Activated CD4-positive, alpha-beta T cell treated with anti-CD3 and anti-CD28 coated beads, Interleukin-2, amount 10 ng/mL, durations not matched to agents 7 days and 5 days (primary cell): ENCODE results near the gene NUP93. TPM values are rescaled to one million over a fixed set of nuclear protein-coding genes. Genes with fewer than 3 reads are reported as not detected.

Source experiments
- CTCF ChIA-PET: fragments of 350-600 bp; sonication (Branson Sonifier 250); formaldehyde crosslinking; loops from one replicate; lab custom pipeline; 2021; ENCODE audit warnings: antibody characterized with exemption; lab: Charles Lee
- POLR2A ChIA-PET: fragments of 350-600 bp; sonication (Branson Sonifier 250); formaldehyde crosslinking; loops from one replicate; lab custom pipeline; 2021; ENCODE audit warnings: antibody characterized with exemption; lab: Charles Lee
- DNase-seq: peaks from one replicate; pipeline ENCODE4 v3.0.0-alpha.2; 2020
- H3K27ac Mint-ChIP-seq: one replicate; pipeline ENCODE4 v1.8.0; 2021; ENCODE audit warnings: mild to moderate bottlenecking, moderate library complexity, mixed read lengths
- H3K27me3 Mint-ChIP-seq: one replicate; pipeline ENCODE4 v1.8.0; 2021; ENCODE audit warnings: mixed read lengths
- H3K36me3 Mint-ChIP-seq: one replicate; pipeline ENCODE4 v1.8.0; 2021; ENCODE audit warnings: low read depth, mixed read lengths
- H3K4me1 Mint-ChIP-seq: one replicate; pipeline ENCODE4 v1.8.0; 2021; ENCODE audit warnings: mixed read lengths
- H3K4me3 Mint-ChIP-seq: one replicate; pipeline ENCODE4 v1.8.0; 2021; ENCODE audit warnings: mild to moderate bottlenecking, moderate library complexity, mixed read lengths
- H3K9me3 Mint-ChIP-seq: one replicate; pipeline ENCODE4 v1.8.0; 2021; ENCODE audit warnings: mixed read lengths
- total RNA-seq, 2 experiments: library from RNA; stranded (reverse); gene quantifications; one replicate each; pipeline ENCODE4 v1.2.3, GENCODE V29; 2021

Gene NUP93
- total RNA-seq, 2 experiments from 2014 or later = 85.0 to 85.9 TPM

DNA sequence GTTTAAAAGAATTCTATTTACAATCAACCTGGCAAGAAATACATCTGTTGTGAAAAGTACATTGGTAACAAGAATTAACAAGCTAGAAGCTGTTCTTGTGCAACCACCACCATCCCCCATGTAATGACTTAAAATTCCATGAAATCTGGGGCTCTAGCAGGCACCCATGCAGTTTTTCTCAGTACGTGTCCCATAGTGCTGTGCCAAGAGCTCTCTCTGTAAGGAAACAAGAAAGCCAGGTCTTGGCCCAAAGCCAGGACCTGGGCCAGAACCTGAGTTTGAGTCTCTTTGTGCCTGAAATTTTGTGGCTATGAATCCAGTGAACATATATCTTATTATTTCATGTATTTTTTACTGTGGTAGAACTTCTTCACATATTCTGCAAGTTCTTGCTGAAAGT is 46.6 kb downstream of the NUP93 start:
- peaks cover 37% of the 10 kb centered on the region for H3K4me1 Mint-ChIP-seq
- no peaks in the 10 kb centered on the region for H3K27me3 Mint-ChIP-seq
- POLR2A ChIA-PET = no interaction called here

GRCh38 chr16:56777001-56777400 is 47.1 kb downstream of the NUP93 start:
- Mint-ChIP-seq H3K9me3 (no peaks in the 10 kb centered on the region), H3K4me3 (no peak overlapping the region), H3K36me3 (peaks cover 5% of the 10 kb centered on the region), H3K27ac (no peak overlapping the region), H3K27me3 (no peaks in the 10 kb centered on the region), H3K4me1 (peaks cover 36% of the 10 kb centered on the region)
- POLR2A ChIA-PET = no interaction called here
- no peak for DNase-seq
- CTCF ChIA-PET = interaction anchor here (1.0 kb wide), 1 partner anchor 21 kb away, joined by 3 read pairs; no protein-coding TSS in a partner anchor

More for the DNA sequence above, 46.6 kb downstream of the NUP93 start:
- no peak overlapping the region for H3K4me3 Mint-ChIP-seq
- peaks cover 5% of the 10 kb centered on the region for H3K36me3 Mint-ChIP-seq
- CTCF ChIA-PET = no interaction called here
- no peak overlapping the region for H3K27ac Mint-ChIP-seq
- no peaks in the 10 kb centered on the region for H3K9me3 Mint-ChIP-seq
- DNase-seq = no peak

DNA sequence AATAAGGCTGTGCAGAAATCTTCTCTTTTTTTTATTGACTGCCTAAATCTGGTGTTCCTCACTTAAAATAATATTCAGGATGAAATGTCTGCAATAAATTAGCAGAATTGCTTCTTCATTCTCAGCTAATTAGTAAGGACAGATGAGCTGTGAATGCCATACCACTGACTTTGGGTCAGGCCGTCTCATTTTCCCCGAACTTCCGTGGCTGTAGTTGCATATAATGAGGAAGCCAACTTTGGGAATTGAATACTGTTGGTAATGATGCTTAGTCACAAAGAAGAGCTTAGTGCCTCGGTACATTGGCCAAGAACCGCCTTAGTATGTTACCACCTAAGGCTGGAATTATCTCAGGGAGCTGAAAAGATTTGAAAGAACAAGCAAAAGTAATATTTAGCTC is 47.6 kb downstream of the NUP93 start:
- no peak overlapping the region for H3K27ac Mint-ChIP-seq
- no peak overlapping the region for H3K4me3 Mint-ChIP-seq
- peaks cover 32% of the 10 kb centered on the region for H3K4me1 Mint-ChIP-seq
- ChIA-PET CTCF (interaction anchor here (1.0 to 1.7 kb wide), 2 partner anchors 8 to 21 kb away, joined by 3 to 5 read pairs; no protein-coding TSS in a partner anchor), POLR2A (no interaction called here)
- no peak for DNase-seq
- H3K9me3 Mint-ChIP-seq = no peaks in the 10 kb centered on the region
- peaks cover 5% of the 10 kb centered on the region for H3K36me3 Mint-ChIP-seq
- H3K27me3 Mint-ChIP-seq = no peaks in the 10 kb centered on the region

DNA sequence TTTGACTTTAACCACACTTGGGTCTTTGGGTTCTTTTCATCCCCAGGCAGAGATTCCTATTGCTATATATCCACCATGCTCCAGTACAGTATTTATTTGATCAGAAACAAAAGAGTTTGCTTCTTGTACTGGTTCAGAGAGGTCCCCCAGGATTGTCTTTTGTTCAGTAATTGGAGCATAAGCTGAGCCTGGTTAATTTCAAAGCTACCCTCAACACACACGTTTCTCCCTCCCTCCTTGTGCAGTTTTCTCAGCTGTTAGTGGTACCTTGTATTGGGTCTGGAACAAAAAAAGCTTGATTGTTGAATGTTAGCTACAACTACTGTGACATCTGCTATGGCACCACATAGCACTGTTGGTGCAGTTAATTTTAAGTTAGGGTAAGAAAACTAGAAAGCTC is 50.0 kb downstream of the NUP93 start:
- Mint-ChIP-seq H3K27ac (no peak overlapping the region), H3K27me3 (no peaks in the 10 kb centered on the region), H3K4me1 (peaks cover 29% of the 10 kb centered on the region), H3K4me3 (no peak overlapping the region), H3K36me3 (peaks cover 5% of the 10 kb centered on the region), H3K9me3 (no peaks in the 10 kb centered on the region)
- ChIA-PET CTCF (interaction anchor here (1.6 kb wide), 1 partner anchor 13 kb away, joined by 6 read pairs; no protein-coding TSS in a partner anchor), POLR2A (no interaction called here)
- DNase-seq = no peak

DNA sequence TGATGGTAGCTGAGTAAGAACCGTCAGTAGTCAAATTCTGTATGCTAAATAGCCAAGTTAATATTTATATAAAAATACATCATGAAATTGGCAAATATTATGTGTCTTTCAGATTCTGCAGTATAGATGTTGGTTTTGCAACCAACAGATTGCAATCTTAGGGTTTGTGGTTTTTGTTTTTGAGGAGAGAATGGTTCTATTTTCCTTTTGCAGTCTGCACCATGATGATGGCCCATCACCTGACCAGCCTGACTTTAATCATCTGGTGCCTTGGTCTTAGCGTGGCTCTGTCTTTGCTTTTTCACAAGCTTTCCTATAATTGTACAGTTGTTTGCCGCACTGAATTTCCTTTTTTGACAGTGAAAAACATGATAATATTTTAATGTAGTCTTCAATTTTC is 50.7 kb downstream of the NUP93 start:
- peaks cover 29% of the 10 kb centered on the region for H3K4me1 Mint-ChIP-seq
- peak overlapping the region; percentile 6 for H3K4me3 Mint-ChIP-seq
- ChIA-PET CTCF (interaction anchor here (1.0 to 1.6 kb wide), 2 partner anchors 12 to 219 kb away, joined by 3 to 6 read pairs; no protein-coding TSS in a partner anchor), POLR2A (no interaction called here)
- peak; percentile 32 for DNase-seq
- H3K27me3 Mint-ChIP-seq = no peaks in the 10 kb centered on the region
- no peak overlapping the region for H3K27ac Mint-ChIP-seq
- H3K36me3 Mint-ChIP-seq = peaks cover 5% of the 10 kb centered on the region
- no peaks in the 10 kb centered on the region for H3K9me3 Mint-ChIP-seq

DNA sequence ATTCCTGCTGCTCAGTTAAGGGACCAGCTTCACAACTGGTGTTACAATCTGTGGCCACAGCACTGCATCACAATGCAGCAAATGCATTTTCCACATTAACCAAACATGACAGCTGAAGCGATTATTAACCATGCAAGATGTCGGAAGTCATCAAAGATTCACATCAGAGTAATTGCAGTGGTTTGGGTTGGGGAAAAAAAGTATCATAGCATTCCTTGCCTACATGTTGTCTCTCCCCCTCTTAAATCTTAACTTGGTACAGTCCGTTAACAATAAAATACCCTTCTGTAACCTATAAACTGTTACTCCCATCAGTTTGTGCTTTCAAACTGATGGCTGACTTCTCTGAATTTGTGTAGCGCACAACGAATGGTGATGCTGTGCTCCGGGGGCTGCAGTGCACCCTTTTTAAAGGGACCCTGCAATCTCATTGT is 51.6 kb downstream of the NUP93 start:
- Mint-ChIP-seq H3K27ac (no peak overlapping the region), H3K36me3 (peaks cover 5% of the 10 kb centered on the region), H3K9me3 (no peaks in the 10 kb centered on the region), H3K4me3 (no peak overlapping the region), H3K27me3 (no peaks in the 10 kb centered on the region), H3K4me1 (peaks cover 29% of the 10 kb centered on the region)
- ChIA-PET CTCF (interaction anchor here (1.6 kb wide), 1 partner anchor 11 kb away, joined by 6 read pairs; no protein-coding TSS in a partner anchor), POLR2A (no interaction called here)
- no peak for DNase-seq

DNA sequence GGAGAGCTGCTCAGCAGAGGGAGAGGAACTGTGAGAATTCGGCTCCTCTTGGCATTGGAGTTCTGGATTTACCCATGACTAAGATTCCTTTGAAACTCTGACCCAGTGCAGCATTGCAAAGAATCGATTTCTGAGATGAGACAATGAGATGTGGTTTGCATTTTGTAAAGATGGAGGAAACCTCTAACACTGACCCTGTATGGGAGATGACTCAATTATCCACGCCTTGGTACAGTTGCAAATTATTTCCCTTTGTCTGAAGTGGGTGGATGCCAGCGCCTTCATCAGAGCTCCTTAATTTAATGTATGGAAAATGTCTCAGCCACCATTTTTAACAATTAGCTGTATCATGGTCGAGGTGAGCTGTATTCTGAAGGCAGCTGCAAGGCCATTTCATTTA is 53.4 kb downstream of the NUP93 start:
- H3K27me3 Mint-ChIP-seq = no peaks in the 10 kb centered on the region
- CTCF ChIA-PET = interaction anchor here (1.0 kb wide), 1 partner anchor 237 kb away, joined by 3 read pairs; no protein-coding TSS in a partner anchor
- DNase-seq = no peak
- POLR2A ChIA-PET = no interaction called here
- H3K27ac Mint-ChIP-seq = no peak overlapping the region
- H3K9me3 Mint-ChIP-seq = no peaks in the 10 kb centered on the region
- no peak overlapping the region for H3K4me3 Mint-ChIP-seq
- H3K36me3 Mint-ChIP-seq = peaks cover under 1% of the 10 kb centered on the region
- peaks cover 29% of the 10 kb centered on the region for H3K4me1 Mint-ChIP-seq

DNA sequence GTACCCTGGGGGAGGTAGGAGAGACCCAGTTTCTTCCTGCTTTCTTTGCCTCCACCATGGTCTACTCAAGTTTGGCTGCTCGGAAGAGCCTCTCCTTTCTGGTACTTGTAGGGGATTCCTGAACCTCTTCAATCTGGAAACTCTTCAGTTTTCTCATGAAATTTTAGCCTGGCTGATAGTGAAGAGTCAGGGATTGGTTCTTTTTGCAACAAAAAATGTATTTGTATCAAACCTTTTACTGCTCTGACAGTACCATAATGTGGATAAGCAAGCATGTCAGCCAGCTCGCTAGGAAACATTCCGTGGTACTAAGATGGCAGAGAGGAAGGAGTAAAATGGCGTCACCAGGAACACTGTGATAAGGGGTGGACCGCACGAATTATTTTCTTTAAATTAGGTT is 55.4 kb downstream of the NUP93 start:
- H3K4me1 Mint-ChIP-seq = peaks cover 22% of the 10 kb centered on the region
- H3K27me3 Mint-ChIP-seq = no peaks in the 10 kb centered on the region
- H3K27ac Mint-ChIP-seq = no peak overlapping the region
- ChIA-PET POLR2A (no interaction called here), CTCF (interaction anchor here (1.1 kb wide), 1 partner anchor 21 kb away, joined by 3 read pairs; no protein-coding TSS in a partner anchor)
- H3K4me3 Mint-ChIP-seq = no peak overlapping the region
- DNase-seq = no peak
- H3K36me3 Mint-ChIP-seq = no peaks in the 10 kb centered on the region
- no peaks in the 10 kb centered on the region for H3K9me3 Mint-ChIP-seq

DNA sequence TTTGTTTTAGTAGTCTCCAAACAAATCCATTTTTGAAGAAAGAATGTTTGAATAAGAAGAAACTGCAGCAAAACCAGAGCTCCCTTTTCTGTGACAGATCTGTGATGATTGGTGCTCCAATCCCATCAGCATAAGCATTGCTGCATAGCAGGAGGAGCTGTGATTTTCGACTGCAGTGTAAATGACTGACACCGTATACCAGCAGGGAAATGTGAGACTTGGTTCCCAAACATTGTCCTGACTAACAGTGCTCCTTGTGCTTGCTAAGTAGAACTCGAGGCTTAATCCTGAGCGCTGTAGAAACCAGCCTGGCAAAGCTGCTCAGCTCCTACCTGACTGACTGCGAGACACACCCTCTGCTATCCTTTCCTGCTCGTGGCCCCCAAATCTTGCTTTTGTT is 57.2 kb downstream of the NUP93 start:
- Mint-ChIP-seq H3K4me1 (peaks cover 7% of the 10 kb centered on the region), H3K4me3 (no peak overlapping the region), H3K27ac (no peak overlapping the region), H3K27me3 (no peaks in the 10 kb centered on the region), H3K36me3 (no peaks in the 10 kb centered on the region), H3K9me3 (no peaks in the 10 kb centered on the region)
- ChIA-PET POLR2A (no interaction called here), CTCF (interaction anchor here (0.7 to 1.0 kb wide), 2 partner anchors 92 to 164 kb away, joined by 3 read pairs; no protein-coding TSS in a partner anchor)
- no peak for DNase-seq

DNA sequence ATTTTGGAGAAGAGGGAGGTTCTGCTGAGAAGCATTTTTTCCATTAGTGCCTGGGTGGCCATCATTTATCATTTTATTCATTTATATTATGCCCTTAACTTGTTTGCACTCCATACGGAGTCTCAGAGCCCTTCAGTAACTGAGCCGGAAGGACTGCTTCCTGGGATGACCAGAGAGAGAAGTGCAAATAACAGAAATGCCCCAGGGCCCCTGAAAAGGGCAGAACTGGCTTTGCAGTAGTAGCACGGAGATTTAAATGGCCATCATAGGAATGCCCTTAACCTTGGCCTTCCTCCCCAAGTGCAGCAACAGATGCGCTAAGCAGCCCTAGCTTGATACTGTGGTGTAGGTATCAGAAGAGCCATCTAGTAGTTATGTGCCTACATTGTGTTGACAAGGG is 58.5 kb downstream of the NUP93 start:
- CTCF ChIA-PET = interaction anchor here (0.6 kb wide), 1 partner anchor 64 kb away, joined by 3 read pairs; no protein-coding TSS in a partner anchor
- Mint-ChIP-seq H3K36me3 (no peaks in the 10 kb centered on the region), H3K4me1 (peaks cover 3% of the 10 kb centered on the region), H3K4me3 (no peak overlapping the region), H3K27me3 (no peaks in the 10 kb centered on the region), H3K27ac (no peak overlapping the region), H3K9me3 (no peaks in the 10 kb centered on the region)
- POLR2A ChIA-PET = no interaction called here
- DNase-seq = no peak

DNA sequence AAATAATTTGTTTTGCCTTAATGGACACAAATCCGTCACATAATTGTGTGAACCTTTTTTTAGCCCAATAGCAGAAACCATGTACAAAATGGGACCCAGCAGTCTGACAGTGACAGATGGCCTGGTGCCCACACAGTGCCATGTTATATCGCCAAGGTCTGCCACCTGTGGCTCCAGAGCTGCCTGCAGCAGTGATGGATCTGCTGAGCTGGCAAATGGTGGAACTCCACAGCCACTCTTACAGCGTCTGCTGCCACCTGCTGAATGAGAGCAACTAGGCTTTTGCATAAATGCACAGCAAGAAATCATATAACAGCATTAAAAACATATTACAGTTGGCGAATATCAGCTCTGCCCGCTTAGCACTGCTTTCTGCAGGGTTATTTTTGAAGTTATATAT is 59.4 kb downstream of the NUP93 start:
- H3K9me3 Mint-ChIP-seq = no peaks in the 10 kb centered on the region
- peak; percentile 55 for DNase-seq
- H3K27me3 Mint-ChIP-seq = no peaks in the 10 kb centered on the region
- H3K4me3 Mint-ChIP-seq = no peak overlapping the region
- POLR2A ChIA-PET = no interaction called here
- H3K27ac Mint-ChIP-seq = no peak overlapping the region
- H3K4me1 Mint-ChIP-seq = peaks cover 2% of the 10 kb centered on the region
- CTCF ChIA-PET = interaction anchor here (0.5 to 1.0 kb wide), 5 partner anchors 25 to 241 kb away, joined by 3 to 4 read pairs (median 4); no protein-coding TSS in a partner anchor
- no peaks in the 10 kb centered on the region for H3K36me3 Mint-ChIP-seq

GRCh38 chr16:56792967-56793366 is 63.0 kb downstream of the NUP93 start:
- H3K36me3 Mint-ChIP-seq = no peaks in the 10 kb centered on the region
- no peaks in the 10 kb centered on the region for H3K27me3 Mint-ChIP-seq
- ChIA-PET CTCF (interaction anchor here (0.8 to 1.7 kb wide), 5 partner anchors 8 to 172 kb away, joined by 3 to 6 read pairs (median 4); no protein-coding TSS in a partner anchor), POLR2A (no interaction called here)
- H3K27ac Mint-ChIP-seq = no peak overlapping the region
- DNase-seq = no peak
- H3K9me3 Mint-ChIP-seq = no peaks in the 10 kb centered on the region
- no peak overlapping the region for H3K4me3 Mint-ChIP-seq
- peaks cover 2% of the 10 kb centered on the region for H3K4me1 Mint-ChIP-seq

DNA sequence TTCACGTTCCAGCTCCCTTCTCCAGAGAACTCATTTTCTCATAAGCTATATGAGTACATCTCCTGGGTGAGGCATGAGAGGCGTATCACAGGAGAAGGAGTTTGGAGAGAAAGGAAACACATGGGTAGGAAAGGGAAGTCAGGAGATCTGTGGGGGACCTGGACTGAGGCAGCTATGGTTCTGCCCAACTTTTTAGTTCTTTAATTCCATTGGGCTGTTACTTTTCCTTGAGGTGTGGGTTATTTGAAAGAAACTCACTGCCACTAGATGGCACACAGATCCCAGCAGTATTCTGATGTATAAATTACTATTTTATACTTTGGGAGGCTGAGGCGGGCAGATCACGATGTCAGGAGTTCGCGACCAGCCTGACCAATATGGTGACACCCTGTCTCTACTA is 63.6 kb downstream of the NUP93 start:
- Mint-ChIP-seq H3K4me3 (no peak overlapping the region), H3K9me3 (no peaks in the 10 kb centered on the region), H3K36me3 (no peaks in the 10 kb centered on the region), H3K4me1 (peaks cover 2% of the 10 kb centered on the region), H3K27me3 (no peaks in the 10 kb centered on the region), H3K27ac (no peak overlapping the region)
- ChIA-PET POLR2A (no interaction called here), CTCF (interaction anchor here (0.8 to 1.7 kb wide), 5 partner anchors 9 to 171 kb away, joined by 3 to 6 read pairs (median 4); no protein-coding TSS in a partner anchor)
- DNase-seq = peak; percentile 9
